ENCODE results near the gene RPL13A.

DNA sequence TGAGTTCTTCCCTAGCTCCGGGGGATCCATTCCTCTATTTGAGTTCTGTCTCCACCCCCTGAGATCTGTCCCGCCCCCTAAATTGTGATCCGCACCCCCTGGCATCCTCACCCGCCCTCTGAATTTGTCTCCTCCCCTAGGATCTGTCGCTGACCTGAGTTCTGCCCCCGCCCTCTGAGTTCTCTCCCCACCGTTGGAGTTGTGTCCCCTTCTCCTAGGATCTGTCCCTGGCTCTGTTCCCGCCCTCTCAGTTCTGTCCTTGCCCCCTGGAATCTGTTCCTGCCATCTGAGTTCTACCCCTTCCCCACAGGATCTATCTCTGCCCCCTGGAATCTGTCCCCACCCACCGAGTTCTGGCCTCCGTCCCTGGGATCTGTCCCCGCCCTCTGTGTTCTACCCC is 45.1 kb upstream of the RPL13A start:
- TF ChIP-seq, protein P1, sequence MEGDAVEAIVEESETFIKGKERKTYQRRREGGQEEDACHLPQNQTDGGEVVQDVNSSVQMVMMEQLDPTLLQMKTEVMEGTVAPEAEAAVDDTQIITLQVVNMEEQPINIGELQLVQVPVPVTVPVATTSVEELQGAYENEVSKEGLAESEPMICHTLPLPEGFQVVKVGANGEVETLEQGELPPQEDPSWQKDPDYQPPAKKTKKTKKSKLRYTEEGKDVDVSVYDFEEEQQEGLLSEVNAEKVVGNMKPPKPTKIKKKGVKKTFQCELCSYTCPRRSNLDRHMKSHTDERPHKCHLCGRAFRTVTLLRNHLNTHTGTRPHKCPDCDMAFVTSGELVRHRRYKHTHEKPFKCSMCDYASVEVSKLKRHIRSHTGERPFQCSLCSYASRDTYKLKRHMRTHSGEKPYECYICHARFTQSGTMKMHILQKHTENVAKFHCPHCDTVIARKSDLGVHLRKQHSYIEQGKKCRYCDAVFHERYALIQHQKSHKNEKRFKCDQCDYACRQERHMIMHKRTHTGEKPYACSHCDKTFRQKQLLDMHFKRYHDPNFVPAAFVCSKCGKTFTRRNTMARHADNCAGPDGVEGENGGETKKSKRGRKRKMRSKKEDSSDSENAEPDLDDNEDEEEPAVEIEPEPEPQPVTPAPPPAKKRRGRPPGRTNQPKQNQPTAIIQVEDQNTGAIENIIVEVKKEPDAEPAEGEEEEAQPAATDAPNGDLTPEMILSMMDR (IDR thresholded peaks at IDR 0.05), result no peak
- TF ChIP-seq EZH2 (IDR thresholded peaks at IDR 0.05), result no peak
- TF ChIP-seq EZH2phosphoT487 (IDR thresholded peaks at IDR 0.05), result no peak
